ENCODE results near the gene TMEM95. TPM values are rescaled to one million over a fixed set of nuclear protein-coding genes. Genes with fewer than 3 reads are reported as not detected.
A peak's percentile ranks its signal among the peaks of the same experiment; 100 is the strongest.
"Not testable (repeated sequence)": the region's sequence is repeated elsewhere in the genome, so short reads cannot be mapped to it uniquely, and the experiment has no call there.

The TMEM95 gene
- total RNA-seq, 1 donor from 2014 or later = not detected

DNA sequence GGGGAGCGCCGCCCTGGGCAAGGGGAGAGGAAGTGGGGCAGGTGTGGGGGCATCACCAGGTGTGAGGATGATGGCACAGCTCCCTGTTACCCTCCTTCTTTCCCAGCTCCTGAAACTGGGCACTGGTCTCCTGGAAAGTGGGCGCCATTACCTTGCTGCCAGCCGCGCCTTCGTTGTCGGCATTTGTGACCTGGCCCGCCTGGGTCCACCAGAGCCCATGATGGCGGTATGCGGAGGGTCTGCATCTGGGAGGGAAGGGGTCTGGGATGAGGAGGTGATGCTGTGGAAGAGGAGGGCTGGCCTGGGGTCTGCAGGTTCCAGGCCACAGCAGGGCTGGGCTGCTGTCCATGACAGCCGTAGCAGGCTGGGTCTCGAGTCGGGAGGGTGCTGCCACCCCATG lies 13.1 kb upstream of the TMEM95 start:
- FAIRE-seq (no peak), DNase-seq (ENCODE audit: low spot score in 2 of 2) (no peak)

DNA sequence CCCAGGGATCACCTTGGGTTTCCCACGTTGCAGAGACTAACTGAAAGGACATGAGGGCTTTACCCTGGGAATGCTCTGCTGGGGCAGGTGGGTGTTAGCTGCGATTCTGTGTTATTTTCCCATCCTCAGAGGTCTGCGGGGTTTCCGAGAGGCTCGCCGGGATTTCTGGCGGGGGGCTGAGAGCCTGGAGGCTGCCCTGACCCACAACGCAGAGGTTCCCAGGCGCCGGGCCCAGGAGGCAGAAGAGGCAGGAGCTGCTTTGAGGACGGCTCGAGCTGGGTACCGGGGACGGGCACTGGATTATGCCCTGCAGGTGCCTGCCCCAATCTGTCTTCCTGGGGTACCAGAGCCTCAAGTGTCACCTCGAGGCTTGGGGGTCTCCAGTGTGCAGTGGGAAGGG lies 11.7 kb upstream of the TMEM95 start:
- DNase-seq (ENCODE audit: low spot score in 2 of 2) (no peak), FAIRE-seq (no peak)

DNA sequence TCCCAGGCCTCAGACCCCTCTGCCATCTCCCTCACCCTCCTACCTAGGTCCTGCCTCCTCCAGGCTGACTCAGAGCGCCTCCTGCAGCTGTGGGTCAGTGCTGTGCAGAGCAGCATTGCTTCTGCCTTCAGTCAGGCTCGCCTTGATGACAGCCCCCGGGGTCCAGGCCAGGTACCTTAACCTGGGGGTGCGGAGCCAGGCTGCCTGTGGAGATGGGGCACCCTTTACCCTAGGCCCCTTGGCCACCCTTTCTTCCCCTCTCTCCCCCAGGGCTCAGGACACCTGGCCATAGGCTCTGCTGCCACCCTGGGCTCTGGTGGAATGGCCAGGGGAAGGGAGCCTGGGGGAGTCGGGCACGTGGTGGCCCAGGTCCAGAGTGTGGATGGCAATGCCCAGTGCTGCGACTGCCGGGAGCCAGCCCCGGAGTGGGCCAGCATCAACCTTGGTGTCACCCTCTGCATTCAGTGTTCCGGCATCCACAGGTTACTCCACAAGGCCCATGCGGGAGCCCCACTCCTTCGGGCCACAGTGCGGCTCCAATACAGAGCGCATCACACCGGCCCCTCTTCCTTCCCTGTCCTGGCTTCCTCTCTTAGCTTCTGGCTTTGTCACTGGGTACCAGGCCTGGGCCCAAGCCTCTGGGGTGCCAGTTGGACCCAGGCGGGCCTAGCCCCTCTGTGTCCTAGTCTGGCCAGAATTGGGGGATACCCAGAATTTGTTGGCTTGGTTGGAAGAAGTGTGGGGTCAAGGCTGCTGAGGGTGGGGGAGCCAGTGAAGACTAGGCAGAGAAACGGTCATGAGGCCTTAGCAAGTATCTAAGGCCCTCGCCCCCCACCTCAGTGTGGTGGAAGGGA lies 8.0 kb upstream of the TMEM95 start:
- no peak for DNase-seq (ENCODE audit: low spot score in 2 of 2)
- no peak for FAIRE-seq

DNA sequence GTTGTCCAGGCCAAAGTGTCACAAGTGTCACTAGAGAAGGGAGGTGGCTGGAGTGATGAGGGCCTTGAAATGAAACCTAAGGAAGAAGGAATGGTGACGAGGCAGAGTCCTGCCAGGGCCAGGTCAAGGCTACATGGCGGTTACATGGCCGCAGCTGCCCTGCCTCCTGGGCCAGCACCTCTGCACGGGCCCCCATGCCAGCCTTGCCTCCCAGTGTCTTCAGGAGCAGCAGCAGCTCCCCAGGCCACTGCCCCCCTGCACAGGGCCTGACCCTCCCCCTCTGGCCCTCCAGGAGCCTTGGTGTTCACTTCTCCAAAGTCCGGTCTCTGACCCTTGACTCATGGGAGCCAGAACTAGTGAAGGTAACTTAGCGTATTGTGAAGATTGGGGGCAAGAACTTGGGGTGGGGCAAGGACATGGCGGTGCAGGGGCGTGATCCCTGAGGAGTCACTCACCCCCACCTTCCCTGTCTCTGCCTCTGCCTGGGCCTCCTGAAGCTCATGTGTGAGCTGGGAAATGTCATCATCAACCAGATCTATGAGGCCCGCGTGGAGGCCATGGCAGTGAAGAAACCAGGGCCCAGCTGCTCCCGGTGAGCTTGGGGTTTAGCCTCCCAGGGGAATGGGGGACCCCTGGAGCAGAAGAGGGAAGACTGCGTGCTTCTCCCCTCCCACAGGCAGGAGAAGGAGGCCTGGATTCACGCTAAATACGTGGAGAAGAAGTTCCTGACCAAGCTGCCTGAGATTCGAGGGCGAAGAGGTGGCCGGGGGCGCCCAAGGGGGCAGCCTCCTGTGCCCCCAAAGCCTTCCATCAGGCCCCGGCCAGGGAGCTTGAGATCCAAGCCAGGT lies 7.1 kb upstream of the TMEM95 start:
- FAIRE-seq (no peak), DNase-seq (ENCODE audit: low spot score in 2 of 2) (no peak)

DNA sequence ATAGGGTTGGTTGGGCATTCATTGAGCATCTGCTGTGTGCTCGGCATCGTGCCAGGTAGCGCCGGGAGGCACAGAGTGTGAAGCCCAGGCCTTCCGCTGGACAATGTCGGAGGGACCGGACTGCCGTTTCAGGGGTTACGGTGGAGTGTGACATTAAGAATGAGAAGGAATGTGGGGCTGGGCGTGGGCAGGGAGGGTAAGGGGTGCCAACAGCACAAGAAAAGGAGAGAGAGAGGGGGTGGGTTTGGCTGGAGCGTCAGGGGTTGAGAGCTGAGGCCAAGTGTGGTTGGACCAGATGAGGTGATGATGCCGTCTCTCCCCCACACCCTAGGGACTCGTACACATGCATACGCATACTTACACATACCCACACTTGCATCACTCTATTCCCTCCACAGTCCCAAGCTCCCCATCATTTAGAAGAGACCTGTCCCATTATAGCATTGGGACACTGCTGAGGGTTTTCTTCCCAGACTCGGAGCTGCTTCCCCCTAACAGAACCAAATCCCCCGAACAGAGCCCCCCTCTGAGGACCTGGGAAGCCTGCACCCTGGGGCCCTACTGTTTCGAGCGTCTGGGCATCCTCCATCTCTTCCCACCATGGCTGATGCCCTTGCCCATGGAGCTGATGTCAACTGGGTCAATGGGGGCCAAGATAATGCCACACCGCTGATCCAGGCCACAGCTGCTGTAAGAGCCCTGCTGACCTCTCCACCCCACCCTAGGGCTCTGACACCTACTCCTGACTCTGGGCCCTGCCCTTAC lies 6.3 kb upstream of the TMEM95 start:
- DNase-seq (ENCODE audit: low spot score in 2 of 2) = no peak
- no peak for FAIRE-seq

DNA sequence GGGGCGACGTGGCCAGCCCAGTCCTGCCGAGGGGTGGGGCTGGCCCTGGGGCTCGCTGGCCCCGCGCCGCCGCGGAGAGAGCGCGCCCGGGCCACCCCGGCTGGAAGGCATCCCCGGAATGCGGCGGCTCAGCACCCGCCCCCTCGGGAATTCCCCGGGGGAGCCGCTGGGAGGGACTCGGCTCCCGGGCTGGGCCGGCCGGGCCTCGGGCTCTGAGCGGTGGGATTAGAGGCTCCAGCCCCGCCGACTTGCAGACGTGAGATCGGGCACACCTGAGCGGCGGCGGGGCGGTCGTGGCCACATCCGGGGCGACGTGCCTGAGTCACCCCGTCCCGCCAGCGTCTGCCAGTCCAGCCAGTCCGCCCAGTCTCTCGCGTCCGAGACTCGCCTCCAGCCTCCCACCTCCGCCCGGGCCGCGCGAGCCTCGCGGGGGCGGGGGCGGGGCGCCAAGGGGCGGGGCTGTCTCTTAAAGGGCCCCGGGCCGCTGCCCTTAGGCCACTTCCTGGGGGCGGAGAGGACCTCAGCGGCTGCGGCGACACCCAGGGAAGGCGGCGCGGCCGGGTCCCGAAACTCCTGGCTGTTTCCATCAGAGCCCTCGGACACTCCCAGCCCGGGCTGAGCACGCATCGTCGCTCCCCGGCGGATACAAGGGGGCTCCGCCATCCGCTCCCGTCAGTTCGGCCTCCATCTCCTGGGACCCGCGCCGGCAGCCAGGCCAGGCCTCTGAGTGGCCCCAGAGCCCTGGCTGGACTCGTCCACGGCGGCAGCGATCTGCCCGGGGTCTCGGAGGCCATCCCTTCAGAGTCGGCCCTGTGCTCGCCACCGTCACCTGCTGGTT lies 3.1 kb upstream of the TMEM95 start, which contains the start of gene KCTD11:
TSS of gene KCTD11 (plus strand) at position 498 of the 838 bp plus-strand sequence.
- FAIRE-seq (no peak), DNase-seq (ENCODE audit: low spot score in 2 of 2) (peak; percentile 92 to 93)

DNA sequence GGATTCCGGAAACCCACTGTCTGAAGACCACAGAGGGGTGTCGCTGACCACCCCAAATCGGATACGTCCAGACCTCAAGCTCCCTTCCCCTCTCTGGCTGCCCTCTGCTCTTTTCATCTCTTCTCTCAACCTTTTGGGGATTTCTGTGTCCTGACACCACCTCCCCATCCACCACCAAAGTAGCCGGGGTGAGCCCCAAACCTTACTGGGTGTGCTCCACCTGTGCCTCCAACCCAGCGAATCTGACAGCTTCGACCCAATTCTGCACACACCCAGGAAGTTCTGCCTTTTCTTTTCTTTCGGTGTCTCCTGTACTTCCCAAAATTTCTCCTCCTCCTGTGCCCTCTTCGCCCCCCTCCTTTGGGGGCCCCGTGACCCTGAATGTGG lies 2.5 kb upstream of the TMEM95 start:
- FAIRE-seq (no peak), DNase-seq (ENCODE audit: low spot score in 2 of 2) (no peak)

DNA sequence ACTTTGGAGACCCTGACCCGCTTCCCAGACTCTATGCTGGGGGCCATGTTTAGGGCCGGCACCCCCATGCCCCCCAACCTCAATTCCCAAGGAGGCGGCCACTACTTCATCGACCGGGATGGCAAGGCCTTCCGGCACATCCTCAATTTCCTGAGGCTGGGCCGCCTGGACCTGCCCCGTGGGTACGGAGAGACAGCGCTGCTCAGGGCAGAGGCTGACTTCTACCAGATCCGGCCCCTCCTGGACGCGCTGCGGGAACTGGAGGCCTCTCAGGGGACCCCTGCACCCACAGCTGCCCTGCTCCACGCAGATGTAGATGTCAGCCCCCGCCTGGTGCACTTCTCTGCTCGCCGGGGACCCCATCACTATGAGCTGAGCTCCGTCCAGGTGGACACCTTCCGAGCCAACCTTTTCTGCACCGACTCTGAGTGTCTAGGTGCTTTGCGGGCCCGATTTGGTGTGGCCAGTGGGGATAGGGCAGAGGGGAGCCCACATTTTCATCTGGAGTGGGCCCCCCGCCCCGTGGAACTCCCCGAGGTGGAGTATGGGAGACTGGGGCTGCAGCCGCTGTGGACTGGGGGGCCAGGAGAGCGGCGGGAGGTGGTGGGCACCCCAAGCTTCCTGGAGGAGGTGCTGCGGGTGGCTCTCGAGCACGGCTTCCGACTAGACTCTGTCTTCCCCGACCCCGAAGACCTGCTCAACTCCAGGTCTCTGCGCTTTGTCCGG lies 1.9 kb upstream of the TMEM95 start:
- DNase-seq (ENCODE audit: low spot score in 2 of 2) (no peak), FAIRE-seq (no peak)

DNA sequence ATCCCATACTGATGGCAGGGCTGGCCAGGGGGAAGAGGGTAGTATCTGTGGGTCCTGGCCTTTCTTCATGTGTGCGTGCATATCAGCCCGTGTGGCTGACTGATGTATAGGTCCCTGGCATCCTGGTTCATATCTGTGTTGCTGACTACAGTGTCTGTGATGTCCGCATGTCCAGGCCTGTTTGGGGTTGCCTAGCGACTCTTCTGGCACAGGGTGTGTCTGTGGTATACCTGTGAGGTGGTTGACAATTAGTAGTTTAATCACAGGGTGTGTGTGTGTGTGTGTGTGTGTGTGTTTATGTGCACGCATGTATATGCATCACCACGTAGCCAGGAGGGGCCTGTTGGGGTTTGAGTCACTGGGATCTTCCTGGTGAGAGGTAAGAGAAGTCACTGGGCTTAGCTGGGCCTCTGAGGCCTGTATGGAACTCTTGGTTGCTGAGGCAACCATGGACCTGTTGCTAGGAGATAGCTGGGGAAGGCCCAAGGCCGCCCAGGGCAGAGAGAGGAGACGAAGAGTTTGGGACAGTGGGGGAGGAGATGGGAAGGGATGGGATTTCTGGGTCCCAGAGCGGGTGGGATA lies 603 bp upstream of the TMEM95 start:
- FAIRE-seq = no peak
- DNase-seq (ENCODE audit: low spot score in 2 of 2) = no peak

DNA sequence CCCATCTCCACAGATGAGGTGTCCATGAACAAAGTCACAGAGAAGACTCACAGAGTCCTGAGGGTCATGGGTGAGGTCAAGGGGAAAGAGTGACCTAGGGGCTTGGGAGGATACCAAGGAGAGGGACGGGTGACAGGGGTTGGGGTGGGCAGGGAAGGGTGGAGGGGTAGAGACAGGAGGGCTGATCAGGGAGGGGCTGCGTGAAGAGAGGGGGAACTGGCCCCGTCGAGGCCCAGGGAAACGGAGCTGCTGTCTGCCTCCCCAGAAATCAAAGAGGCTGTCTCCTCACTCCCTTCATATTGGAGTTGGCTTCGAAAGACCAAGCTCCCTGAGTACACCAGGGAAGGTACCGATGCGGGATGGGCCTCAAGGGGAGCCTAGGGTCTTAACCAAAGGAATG lies 617 bp downstream of the TMEM95 start:
- DNase-seq (ENCODE audit: low spot score in 2 of 2) (no peak), FAIRE-seq (no peak)

DNA sequence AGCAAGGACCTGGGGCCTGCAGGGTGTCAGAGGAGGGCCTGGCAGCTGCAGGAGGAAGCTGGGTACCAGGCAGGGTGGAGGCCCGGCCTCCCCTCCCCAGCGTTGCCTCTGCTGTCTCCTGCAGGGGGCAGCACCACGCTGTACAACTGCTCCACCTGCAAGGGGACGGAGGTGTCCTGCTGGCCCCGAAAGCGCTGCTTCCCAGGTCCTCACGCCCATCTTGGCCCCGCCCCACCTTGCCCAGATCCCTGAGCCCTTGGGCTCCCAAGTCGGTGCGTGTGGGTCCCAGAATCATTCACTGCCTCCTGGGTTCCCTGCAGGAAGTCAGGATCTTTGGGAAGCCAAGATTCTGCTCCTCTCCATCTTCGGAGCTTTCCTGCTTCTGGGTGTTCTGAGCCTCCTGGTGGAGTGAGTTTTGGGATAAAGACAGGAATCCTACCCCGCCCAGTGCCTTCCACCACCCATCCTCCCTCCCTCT lies 1.2 kb downstream of the TMEM95 start:
- peak; percentile 59 to 67 for DNase-seq (ENCODE audit: low spot score in 2 of 2)
- no peak for FAIRE-seq

DNA sequence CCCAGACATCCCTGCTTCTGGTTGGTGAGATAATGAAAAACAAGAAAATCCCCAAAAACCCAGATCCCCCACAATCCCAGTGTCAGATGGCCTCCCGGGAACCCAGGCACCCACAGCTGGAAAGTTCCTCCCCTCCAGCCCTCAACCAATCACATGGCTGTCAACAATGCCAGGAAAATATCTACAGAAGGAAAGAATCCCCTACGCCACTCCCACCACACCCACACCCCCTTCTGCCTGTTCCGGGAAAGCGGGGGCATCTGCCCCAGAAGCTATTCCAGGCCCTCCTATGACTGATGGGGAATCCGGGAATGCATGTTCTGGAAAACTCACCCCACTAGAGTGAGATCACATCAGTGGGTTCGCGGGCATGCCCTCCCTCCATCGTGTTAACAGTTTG lies 1.8 kb downstream of the TMEM95 start:
- DNase-seq (ENCODE audit: low spot score in 2 of 2) = no peak
- FAIRE-seq = no peak

DNA sequence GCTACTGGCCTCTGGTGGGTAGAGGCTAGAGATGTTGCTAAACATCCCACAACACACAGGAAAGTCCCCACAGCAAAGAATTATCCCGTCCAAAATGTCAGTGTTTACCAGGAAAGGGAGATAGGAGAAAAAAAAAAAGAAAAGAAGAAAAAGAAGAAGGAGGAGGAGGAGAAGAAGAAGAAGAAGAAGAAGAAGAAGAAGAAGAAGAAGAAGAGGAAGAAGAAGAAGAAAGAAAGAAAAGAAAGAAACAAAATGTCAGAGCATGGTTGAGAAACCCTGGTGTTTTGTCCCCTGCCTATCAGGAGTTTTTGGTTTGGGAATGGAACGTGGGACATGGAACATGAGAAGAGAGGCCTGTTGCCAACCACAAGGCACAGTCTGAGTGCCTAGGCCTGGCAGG lies 2.4 kb downstream of the TMEM95 start:
- no peak for FAIRE-seq

DNA sequence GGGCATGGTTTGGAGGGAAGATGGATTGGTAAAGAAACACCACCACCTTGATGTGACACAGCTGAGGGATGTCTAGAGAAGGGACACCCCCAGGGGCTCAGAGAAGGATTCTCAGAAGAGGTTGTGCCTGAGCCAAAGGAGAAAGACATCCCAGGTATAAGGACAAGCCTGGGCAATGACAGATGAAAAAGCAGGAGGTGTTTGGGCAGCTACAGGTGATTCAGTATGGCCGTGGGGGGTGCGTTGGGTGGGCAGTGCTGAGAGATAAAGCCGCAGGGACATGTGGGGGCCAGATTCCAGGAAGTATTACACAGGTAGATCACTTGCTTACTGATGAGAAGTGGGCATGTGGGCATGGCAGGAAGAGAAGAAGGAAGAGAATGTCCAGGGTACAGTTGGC lies 7.0 kb downstream of the TMEM95 start:
- FAIRE-seq = no peak

More for the DNA sequence above, 2.4 kb downstream of the TMEM95 start:
- no peak for DNase-seq (ENCODE audit: low spot score in 2 of 2)

DNA sequence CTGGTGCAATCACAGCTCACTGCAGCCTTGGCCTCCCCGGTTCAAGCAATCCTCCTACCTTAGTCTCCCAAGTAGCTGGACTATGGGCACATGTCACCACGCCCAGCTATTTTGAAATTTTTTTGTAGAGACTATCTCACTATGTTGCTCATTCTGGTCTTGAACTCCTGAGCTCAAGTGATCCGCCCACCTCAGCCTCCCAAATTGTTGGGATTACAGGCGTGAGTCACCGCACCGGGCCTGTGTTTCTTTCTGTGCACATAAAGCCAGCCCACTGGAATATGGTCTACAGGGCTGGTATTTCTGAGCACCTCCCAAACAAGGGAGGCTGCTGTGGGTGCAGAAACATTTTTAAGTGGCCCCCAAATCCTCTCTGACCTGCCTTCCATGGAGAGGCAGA lies 8.4 kb downstream of the TMEM95 start:
- DNase-seq (ENCODE audit: low spot score in 2 of 2) (no peak), FAIRE-seq (no peak)

More for the DNA sequence above, 7.0 kb downstream of the TMEM95 start:
- DNase-seq (ENCODE audit: low spot score in 2 of 2) = no peak

DNA sequence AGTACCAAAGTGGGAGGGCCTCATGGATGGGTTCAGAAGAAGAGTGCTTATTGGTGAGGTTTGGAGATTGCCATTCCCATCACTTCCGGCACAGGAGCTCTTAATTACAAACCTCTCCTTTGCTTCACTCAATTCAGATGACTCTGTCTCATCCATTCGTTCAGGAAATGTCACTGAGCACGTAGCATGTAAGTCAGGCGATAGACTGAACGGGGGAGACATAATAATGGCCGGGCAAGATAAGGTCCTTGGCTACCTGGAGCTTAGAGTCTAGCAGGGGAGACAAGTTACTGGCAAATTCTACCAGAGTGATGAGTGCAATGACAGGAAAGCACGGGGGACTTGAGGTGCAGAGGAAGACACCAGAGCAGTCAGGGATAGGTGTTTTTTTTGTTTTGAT lies 11.0 kb downstream of the TMEM95 start:
- not testable (repeated sequence) for FAIRE-seq; DNase-seq (ENCODE audit: low spot score in 2 of 2)

DNA sequence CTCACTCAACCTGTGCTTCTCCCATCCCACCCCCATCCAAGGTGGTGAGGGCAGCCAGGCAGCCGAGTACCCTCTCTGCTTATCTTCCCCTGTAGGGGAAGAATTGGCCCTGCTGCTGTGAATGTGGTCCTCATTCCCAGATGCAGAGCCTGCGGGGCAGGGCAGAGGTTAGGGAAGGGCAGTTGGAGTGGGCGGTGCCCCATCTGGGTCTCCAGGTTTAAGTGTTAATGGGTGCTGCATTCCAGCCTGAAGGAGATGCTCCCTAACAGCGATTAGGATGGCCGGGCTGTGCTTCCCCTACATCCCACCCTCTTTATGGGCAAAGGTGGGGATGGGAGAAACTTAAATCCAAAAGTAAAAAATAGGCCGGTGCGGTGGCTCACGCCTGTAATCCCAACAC lies 12.1 kb downstream of the TMEM95 start:
- no peak for FAIRE-seq
- no peak for DNase-seq (ENCODE audit: low spot score in 2 of 2)

DNA sequence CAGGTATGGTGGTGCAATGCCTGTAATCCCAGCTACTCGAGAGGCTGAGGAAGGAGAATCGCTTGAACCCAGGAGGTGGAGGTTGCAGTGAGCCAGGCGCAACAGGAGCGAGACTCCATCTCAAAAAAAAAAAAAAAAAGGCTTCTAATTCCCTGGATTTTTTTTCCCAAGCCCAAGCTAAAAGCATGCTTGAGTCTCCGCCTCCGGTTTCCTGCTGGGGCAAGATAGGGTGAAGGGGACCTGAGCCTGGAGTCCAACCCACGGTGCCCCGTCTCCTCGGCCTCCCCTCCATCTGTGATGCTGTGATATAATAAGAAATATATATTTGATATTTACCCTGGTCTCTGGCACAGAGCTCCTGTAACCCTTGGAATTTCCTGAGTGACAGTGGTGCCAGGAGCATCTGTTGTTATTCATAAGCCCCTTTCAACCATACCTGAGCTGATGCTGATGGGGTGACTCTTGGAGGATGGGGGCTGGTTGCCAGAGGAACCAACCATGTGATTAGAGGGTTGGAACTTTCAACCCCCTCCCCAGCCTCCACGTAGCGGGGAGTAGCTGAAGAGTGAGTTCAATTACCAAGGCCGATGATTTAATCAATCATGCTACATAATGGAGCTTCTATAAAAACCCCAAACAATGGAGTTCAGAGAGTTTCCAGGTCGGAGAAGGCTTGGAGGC lies 13.1 kb downstream of the TMEM95 start:
- no peak for FAIRE-seq
- DNase-seq (ENCODE audit: low spot score in 2 of 2) = no peak
